Stimulated activated CD8-positive, alpha-beta memory T cell treated with anti-CD3 and anti-CD28 coated beads, Interleukin-15, amount 100 ng/mL, for 4 hours (primary cell): ENCODE data around the gene RAB6A.
"Not testable (repeated sequence)": the region's sequence is repeated elsewhere in the genome, so short reads cannot be mapped to it uniquely, and the experiment has no call there.

Experiments used
- DNase-seq, 2 donors: peaks; one replicate each; pipeline ENCODE4 v3.0.0-alpha.2; 2020; ENCODE audit warnings: low read depth in 2 of 2

The RAB6A gene

GRCh38 chr11:73760679-73761402, at the start of gene RAB6A:
Gene RAB6A (minus strand): TSS chr11:73761074. CDS start chr11:73760635, 439 bp downstream.
- DNase-seq = peak; percentile 99 to 100

DNA sequence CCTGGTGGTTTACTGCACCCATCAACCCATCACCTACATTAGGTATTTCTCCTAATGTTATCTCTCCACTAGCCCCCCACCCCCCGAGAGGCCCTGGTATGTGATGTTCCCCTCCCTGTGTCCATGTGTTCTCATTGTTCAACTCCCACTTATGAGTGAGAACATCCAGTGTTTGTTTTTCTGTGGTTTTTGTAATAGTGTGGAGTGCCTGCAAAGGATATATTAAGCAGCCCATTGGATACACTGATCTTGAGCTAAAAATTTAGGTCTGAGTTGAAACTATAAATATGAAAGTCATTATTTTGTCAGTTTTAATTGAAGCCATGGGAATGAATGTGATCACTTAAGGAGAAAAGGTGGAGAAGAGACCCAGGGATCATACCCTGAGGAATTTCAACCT, 49.8 kb upstream of the RAB6A start:
- DNase-seq = no peak

DNA sequence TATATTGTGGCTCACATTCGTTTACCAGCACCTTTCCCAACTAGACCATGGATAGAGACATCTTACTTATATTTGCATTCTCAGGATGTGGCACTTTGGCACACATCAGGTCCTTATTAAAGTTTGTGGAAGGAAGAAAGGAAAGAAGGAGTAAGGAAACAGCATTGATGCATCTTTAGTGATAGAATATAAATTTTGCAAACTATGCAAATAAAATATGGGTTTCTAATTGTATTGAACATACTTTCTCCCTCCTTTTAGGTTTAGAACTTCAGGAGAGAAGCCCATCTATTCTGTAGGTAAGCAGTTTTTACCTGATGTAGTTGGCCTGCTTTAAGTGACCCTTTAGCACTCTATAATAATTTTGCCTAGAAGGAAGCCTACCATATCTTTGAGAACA, 47.2 kb upstream of the RAB6A start:
- no peak for DNase-seq

- no peak for DNase-seq
Measured at GRCh38 chr11:73804712-73805111, 43.8 kb upstream of the RAB6A start.

DNA sequence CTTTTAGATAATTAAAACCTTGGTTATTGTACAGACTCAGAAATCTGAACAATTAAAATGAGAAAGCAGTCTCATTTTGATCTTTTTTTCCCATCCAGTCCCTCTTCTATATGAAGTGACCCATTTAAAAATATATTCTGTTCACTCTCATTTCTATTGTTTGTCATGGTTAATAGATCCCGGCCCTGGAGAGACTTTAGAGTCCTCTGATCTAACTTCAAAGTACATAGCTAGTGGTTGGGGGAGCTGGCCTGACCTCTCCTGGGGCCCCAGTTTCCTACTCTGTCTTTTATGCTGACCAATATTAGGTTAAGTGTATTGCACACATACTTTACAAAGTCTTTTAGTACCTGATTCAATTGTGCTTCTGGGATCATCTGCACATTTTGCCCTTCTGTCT, 40.3 kb upstream of the RAB6A start:
- DNase-seq = no peak

- DNase-seq = no peak
Measured at GRCh38 chr11:73800276-73800806, 39.5 kb upstream of the RAB6A start.

DNA sequence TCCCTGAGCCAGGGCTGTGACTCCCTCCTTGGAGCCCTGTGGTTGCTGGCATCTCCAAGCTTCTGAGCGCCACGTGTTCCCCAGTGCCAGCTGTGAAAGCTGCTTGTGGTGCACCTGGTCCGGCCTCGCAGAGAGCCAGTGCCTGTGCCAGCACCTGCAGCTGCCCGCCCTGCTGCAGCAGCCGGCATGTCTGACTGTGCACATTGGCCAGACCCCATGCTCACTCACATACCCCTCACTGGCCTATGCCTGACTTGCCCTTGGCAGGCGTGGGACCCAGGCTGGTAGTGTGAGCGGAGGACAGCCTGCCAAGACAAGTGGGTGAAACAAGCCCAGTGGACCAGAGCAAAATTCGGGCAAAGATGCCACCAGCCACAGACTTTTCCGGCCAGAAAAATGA, 36.6 kb upstream of the RAB6A start:
- DNase-seq = no peak

DNA sequence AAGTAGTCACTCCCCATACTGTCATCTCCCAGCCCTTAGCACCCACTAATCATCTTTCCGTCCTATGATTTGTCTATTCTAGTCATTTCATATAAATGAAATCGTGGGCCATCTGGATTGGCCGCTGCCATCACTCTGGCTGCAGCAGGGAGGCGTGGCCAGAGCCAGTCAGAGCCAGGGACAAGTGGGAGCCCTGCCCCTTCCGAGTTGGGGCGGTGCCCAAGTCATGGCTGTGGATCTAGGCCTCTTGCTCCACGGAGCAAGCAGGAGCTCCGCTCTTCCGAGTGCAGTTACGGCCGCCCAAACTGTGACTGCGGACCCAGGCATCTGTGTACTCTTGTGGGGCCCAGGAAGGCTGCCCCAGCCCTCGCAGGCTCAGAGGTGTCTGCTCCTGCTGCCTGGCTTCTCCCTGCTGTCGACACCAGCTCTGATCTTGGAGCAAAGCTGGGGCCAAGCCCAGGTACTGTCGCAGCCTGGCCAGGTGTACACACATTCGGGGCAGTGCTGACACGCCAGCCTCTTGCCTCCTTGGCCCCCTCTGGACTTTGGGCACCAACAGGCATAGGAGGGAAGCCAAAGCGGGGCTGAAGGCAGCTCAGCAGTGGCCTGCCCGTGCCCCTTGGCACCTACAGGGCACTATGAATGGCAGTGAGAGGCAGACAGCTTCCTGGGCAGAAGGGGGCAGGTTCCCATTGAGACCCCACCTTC, 35.2 kb upstream of the RAB6A start:
- no peak for DNase-seq

DNA sequence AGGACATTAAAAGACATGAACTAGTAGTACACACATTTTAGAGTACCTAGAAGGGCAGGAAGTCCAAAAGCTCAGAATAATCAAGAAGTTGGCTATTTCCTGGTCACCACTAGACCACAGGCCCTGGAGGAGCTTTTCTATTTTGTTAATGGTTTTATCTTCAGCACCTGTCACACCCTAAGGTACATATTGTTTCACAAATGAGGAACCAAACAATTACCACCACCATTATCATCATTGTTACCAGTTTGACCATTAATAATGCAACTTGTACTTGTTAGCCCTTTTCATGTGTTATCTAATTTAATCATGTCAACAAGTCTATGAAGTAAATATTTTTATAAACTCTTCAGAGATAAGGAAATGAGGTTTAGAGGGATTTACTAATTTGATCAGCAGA, 31.7 kb upstream of the RAB6A start:
- no peak for DNase-seq

GRCh38 chr11:73789279-73789670, 28.4 kb upstream of the RAB6A start:
- DNase-seq = no peak

DNA sequence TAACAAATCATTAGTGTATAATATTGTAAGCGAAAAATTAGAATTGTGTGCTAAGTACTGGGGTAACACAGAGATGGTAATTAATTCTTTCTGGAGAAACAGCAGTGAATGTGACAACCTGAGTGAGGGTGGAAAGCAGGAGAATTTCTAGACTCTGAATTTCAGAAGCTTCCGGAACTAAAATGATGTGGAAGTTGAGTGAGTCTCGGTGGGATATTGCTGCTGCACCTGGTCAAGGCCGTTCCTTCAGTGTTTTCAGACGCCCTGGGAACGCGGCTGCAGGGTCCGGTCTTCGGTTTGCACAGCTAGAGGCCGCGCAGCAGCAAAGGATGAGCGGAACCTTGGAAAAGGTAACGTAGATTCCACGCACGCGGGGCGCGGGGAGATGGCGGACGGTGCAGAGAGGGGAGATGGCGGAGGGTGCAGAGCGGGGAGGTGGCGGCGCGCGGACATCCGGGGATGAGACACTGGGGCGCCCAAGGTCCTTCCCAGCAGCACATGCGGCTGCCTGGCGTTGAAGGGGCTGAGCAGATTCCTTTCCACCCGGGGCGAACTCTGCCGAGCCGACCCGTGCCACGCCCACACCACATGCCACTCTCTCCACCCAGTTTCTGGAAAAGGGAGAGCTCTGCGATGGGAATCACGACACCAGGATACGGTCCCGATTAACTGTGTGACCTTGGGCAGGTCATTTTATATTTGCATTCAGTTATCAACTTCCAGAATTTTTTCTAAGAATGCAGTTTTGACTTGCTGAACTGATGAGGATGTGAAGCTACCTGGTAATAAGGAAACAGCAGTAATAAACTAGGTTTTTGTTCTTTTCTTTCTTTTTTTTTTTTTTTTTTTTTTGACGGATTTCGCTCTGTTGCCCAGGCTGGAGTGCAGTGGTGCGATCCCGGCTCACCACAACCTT, 27.0 kb upstream of the RAB6A start, which contains the start of gene MRPL48:
TSS of gene MRPL48 (plus strand) at position 232 of the 916 bp plus-strand sequence. CDS start at position 330, 98 bp downstream.
- peak; percentile 74 to 78 for DNase-seq

DNA sequence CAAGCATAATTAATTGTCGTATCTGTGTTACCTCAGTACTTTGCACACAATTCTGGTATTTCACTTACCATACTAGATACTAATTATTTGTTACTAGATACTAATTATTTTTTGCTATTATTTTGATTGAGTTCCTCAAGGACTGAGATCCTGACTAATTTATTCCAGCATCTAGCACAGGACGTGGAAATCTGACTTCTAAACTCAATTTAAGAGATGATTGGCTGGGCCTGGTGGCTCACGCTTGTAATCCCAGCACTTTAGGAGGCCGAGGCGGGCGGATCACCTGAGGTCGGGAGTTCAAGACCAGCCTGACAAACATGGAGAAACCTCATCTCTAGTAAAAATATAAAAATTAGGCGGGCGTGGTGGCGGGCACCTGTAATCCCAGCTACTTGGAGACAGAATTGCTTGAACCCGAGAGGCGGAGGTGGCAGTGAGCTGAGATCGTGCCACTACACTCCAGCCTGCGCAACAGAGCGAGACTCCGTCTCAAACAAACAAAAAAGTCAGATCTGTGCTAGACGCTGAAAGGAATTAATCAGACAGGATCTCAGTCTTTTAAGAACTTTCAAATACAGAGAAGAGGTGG, 26.3 kb upstream of the RAB6A start:
- no peak for DNase-seq

DNA sequence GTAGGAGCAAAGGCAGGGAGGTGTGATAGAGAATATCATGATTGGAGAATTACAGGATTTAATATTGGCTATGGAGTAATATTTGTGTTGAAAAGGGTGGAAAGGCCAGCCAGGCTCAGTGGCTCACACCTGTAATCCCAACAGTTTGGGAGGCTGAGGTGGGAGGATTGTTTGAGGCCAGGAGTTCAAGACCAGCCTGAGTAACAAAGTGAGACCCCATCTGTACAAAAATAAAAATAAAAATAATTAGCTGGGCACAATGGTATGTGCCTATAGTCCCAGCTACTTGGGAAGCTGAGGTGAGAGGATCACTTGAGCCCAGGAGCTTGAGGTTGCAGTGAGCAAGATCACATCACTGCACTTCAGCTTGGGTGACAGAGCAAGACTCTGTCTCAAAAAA, 24.6 kb upstream of the RAB6A start:
- not testable (repeated sequence) for DNase-seq

- DNase-seq = no peak
Measured at GRCh38 chr11:73784734-73785133, 23.9 kb upstream of the RAB6A start.

DNA sequence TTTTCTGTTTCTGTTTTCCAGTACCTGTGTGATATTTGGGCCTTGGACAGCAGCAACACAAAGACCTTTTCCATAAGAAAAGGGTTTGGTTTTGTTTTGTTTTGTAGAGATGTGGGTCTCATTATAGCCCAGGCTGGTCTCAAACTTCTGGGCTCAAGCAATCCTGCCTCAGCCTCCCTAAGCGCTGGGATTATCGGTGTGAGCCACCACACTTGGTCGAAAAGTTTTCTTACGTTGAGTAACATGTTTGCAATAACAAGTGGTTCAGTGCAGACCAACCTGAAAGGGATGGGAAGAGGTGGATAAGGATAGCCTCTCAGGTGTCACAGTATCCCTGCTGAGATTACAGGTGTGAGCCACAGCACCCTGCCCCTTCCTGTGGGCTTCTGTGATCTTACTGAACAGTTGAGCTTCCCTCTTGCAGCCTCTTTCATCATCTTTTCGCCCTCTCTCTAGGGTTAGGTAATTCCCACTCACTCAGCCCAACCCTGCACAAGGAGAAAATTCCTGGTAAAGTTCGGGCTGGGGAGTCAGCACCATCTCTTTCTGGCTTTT, 23.3 kb upstream of the RAB6A start:
- DNase-seq = no peak

- no peak for DNase-seq
Measured at GRCh38 chr11:73783483-73784020, 22.7 kb upstream of the RAB6A start.

- no peak for DNase-seq
Measured at GRCh38 chr11:73781303-73781702, 20.4 kb upstream of the RAB6A start.

DNA sequence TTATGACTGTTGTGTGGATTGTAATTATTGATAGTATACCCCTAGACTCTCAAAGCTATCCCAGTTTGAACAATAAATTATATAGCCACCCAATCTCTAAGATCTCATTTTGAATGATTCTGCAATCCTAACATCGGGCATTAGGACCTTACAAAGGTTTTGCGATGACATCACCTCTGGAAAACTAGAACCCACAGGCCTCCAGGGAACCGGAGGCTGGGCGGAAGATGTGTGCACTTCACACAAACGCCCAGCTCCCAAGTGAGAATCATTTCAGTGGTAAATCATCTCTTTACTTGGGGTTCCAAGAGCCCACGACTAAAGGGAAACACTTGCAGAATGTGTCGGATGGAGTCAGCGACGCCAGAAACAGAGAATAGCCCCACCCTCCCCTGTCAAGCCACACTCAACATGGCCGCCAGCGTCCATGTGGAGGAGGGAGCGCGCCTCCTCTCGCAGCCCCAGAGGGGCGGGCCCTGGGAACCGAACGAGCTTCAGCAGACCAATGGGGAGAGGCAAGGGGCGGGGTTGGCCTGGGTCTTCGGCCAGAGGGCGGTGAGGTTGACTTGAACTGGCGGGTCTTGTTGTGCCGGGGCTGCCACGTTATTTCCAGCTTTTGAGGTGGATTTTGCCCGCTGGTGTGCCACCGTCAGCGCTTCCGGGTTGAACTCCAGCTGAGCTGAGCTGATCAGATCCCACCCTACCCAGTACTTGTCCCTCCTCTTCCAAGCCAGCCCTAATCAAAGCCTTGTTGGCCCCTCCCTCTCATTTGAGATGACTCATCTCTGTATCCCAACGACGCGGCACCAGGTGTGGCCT, 18.4 kb upstream of the RAB6A start:
- DNase-seq = peak; percentile 94 to 97

GRCh38 chr11:73770811-73771210, 9.9 kb upstream of the RAB6A start:
- not testable (repeated sequence) for DNase-seq

DNA sequence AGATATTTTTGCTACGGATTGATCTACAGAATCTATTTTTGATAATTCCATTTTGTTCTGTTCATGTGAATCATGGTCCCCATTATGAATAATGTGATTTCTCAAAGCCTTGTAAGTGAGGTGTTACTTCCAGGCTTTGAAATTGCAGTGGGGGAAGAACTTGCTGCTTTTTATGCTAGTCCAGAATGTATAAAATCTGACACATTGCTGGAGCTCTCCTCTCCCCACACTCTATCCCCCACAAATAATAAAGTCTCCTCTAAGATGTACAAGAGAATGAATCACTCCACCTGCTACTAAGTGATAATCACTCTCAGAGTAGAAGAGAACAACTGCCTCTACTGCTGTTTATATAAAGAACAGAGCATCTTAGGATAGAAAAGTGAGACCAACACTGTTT, 5.9 kb upstream of the RAB6A start:
- DNase-seq = no peak
